Activated T-cell treated with anti-CD3 and anti-CD28 coated beads, Interleukin-2, amount 50 U/mL, for 24 hours (primary cell): Measurements from ENCODE around the gene ATP6V0A1.
A peak's percentile ranks its signal among the peaks of the same experiment; 100 is the strongest.

ENCODE experiments used
- DNase-seq: peaks from one replicate; pipeline ENCODE4 v3.0.0-alpha.2; 2020
- H3K27ac Mint-ChIP-seq: 2 replicates; pipeline ENCODE4 v1.8.0; 2020; ENCODE audit warnings: mild to moderate bottlenecking, mixed read lengths
- H3K27me3 Mint-ChIP-seq: 2 replicates; pipeline ENCODE4 v1.8.0; 2020; ENCODE audit warnings: mixed read lengths
- H3K36me3 Mint-ChIP-seq: 2 replicates; pipeline ENCODE4 v1.8.0; 2020; ENCODE audit warnings: low read depth, mixed read lengths
- H3K4me1 Mint-ChIP-seq: 2 replicates; pipeline ENCODE4 v1.8.0; 2020; ENCODE audit warnings: low read depth, mixed read lengths
- H3K4me3 Mint-ChIP-seq: 2 replicates; pipeline ENCODE4 v1.8.0; 2020; ENCODE audit warnings: mild to moderate bottlenecking, moderate library complexity, mixed read lengths
- H3K9me3 Mint-ChIP-seq: 2 replicates; pipeline ENCODE4 v1.8.0; 2020; ENCODE audit warnings: mixed read lengths

The ATP6V0A1 gene

GRCh38 chr17:42513686-42514085, 55.0 kb downstream of the ATP6V0A1 start:
- no peak for DNase-seq
- H3K27ac Mint-ChIP-seq: no peak overlapping the region
- H3K4me3 Mint-ChIP-seq: no peak overlapping the region
- peaks cover 5% of the 10 kb centered on the region for H3K36me3 Mint-ChIP-seq
- no peaks in the 10 kb centered on the region for H3K27me3 Mint-ChIP-seq
- H3K4me1 Mint-ChIP-seq: peaks cover 2% of the 10 kb centered on the region
- no peaks in the 10 kb centered on the region for H3K9me3 Mint-ChIP-seq

GRCh38 chr17:42514279-42514678, 55.6 kb downstream of the ATP6V0A1 start:
- Mint-ChIP-seq H3K36me3 (peaks cover 3% of the 10 kb centered on the region), H3K27ac (no peak overlapping the region), H3K9me3 (no peaks in the 10 kb centered on the region), H3K4me1 (peaks cover 2% of the 10 kb centered on the region), H3K27me3 (no peaks in the 10 kb centered on the region), H3K4me3 (no peak overlapping the region)
- no peak for DNase-seq

GRCh38 chr17:42514867-42515266, 56.2 kb downstream of the ATP6V0A1 start:
- Mint-ChIP-seq H3K36me3 (peaks cover 3% of the 10 kb centered on the region), H3K27me3 (no peaks in the 10 kb centered on the region), H3K27ac (no peak overlapping the region), H3K9me3 (no peaks in the 10 kb centered on the region), H3K4me3 (no peak overlapping the region), H3K4me1 (peaks cover 2% of the 10 kb centered on the region)
- no peak for DNase-seq

GRCh38 chr17:42517516-42517915, 58.8 kb downstream of the ATP6V0A1 start:
- DNase-seq: peak; percentile 88
- Mint-ChIP-seq H3K27me3 (no peaks in the 10 kb centered on the region), H3K9me3 (no peaks in the 10 kb centered on the region), H3K36me3 (peaks cover 11% of the 10 kb centered on the region), H3K27ac (no peak overlapping the region), H3K4me3 (no peak overlapping the region), H3K4me1 (peaks cover 6% of the 10 kb centered on the region)

- peaks cover 12% of the 10 kb centered on the region for H3K36me3 Mint-ChIP-seq
- no peaks in the 10 kb centered on the region for H3K9me3 Mint-ChIP-seq
- H3K27ac Mint-ChIP-seq: no peak overlapping the region
These were observed 59.5 kb downstream of the ATP6V0A1 start for GRCh38 chr17:42518046-42518754.

GRCh38 chr17:42518755-42519545, 60.3 kb downstream of the ATP6V0A1 start:
- Mint-ChIP-seq H3K27ac (no peak overlapping the region), H3K4me1 (peaks cover 14% of the 10 kb centered on the region), H3K9me3 (no peaks in the 10 kb centered on the region), H3K27me3 (no peaks in the 10 kb centered on the region), H3K36me3 (peaks cover 11% of the 10 kb centered on the region), H3K4me3 (no peak overlapping the region)
- DNase-seq: no peak

More at GRCh38 chr17:42518046-42518754, 59.5 kb downstream of the ATP6V0A1 start:
- H3K4me3 Mint-ChIP-seq: no peak overlapping the region
- DNase-seq: no peak
- H3K4me1 Mint-ChIP-seq: peaks cover 8% of the 10 kb centered on the region
- no peaks in the 10 kb centered on the region for H3K27me3 Mint-ChIP-seq

GRCh38 chr17:42519546-42520491, 61.1 kb downstream of the ATP6V0A1 start:
- no peaks in the 10 kb centered on the region for H3K27me3 Mint-ChIP-seq
- peaks cover 22% of the 10 kb centered on the region for H3K4me1 Mint-ChIP-seq
- no peaks in the 10 kb centered on the region for H3K9me3 Mint-ChIP-seq
- H3K36me3 Mint-ChIP-seq: peaks cover 9% of the 10 kb centered on the region
- H3K4me3 Mint-ChIP-seq: no peak overlapping the region
- no peak for DNase-seq
- H3K27ac Mint-ChIP-seq: no peak overlapping the region

- Mint-ChIP-seq H3K36me3 (peaks cover 9% of the 10 kb centered on the region), H3K27me3 (no peaks in the 10 kb centered on the region), H3K4me1 (peaks cover 23% of the 10 kb centered on the region), H3K4me3 (no peak overlapping the region), H3K9me3 (no peaks in the 10 kb centered on the region), H3K27ac (no peak overlapping the region)
- no peak for DNase-seq
These were observed 61.9 kb downstream of the ATP6V0A1 start for GRCh38 chr17:42520540-42520951.

GRCh38 chr17:42521036-42521435, 62.4 kb downstream of the ATP6V0A1 start:
- H3K4me3 Mint-ChIP-seq: no peak overlapping the region
- no peak for DNase-seq
- H3K9me3 Mint-ChIP-seq: no peaks in the 10 kb centered on the region
- no peaks in the 10 kb centered on the region for H3K27me3 Mint-ChIP-seq
- peaks cover 9% of the 10 kb centered on the region for H3K36me3 Mint-ChIP-seq
- H3K4me1 Mint-ChIP-seq: peaks cover 23% of the 10 kb centered on the region
- no peak overlapping the region for H3K27ac Mint-ChIP-seq

GRCh38 chr17:42521666-42522262, 63.1 kb downstream of the ATP6V0A1 start:
- no peaks in the 10 kb centered on the region for H3K9me3 Mint-ChIP-seq
- no peak overlapping the region for H3K4me3 Mint-ChIP-seq
- H3K27ac Mint-ChIP-seq: no peak overlapping the region
- H3K36me3 Mint-ChIP-seq: peaks cover 9% of the 10 kb centered on the region
- peaks cover 23% of the 10 kb centered on the region for H3K4me1 Mint-ChIP-seq
- H3K27me3 Mint-ChIP-seq: no peaks in the 10 kb centered on the region
- no peak for DNase-seq

GRCh38 chr17:42522263-42522790, 63.6 kb downstream of the ATP6V0A1 start:
- no peak for DNase-seq
- Mint-ChIP-seq H3K27me3 (no peaks in the 10 kb centered on the region), H3K4me3 (no peak overlapping the region), H3K36me3 (peaks cover 9% of the 10 kb centered on the region), H3K4me1 (peaks cover 25% of the 10 kb centered on the region), H3K27ac (no peak overlapping the region), H3K9me3 (no peaks in the 10 kb centered on the region)

GRCh38 chr17:42522798-42523278, 64.2 kb downstream of the ATP6V0A1 start:
- H3K4me3 Mint-ChIP-seq: no peak overlapping the region
- H3K4me1 Mint-ChIP-seq: peaks cover 25% of the 10 kb centered on the region
- H3K27ac Mint-ChIP-seq: no peak overlapping the region
- no peaks in the 10 kb centered on the region for H3K9me3 Mint-ChIP-seq
- DNase-seq: no peak
- no peaks in the 10 kb centered on the region for H3K27me3 Mint-ChIP-seq
- peaks cover 9% of the 10 kb centered on the region for H3K36me3 Mint-ChIP-seq

GRCh38 chr17:42525221-42525620, 66.5 kb downstream of the ATP6V0A1 start:
- Mint-ChIP-seq H3K4me3 (no peak overlapping the region), H3K36me3 (peaks cover 9% of the 10 kb centered on the region), H3K27ac (no peak overlapping the region), H3K4me1 (peaks cover 39% of the 10 kb centered on the region), H3K9me3 (no peaks in the 10 kb centered on the region), H3K27me3 (no peaks in the 10 kb centered on the region)
- DNase-seq: no peak

GRCh38 chr17:42526031-42526444, 67.4 kb downstream of the ATP6V0A1 start:
- no peak overlapping the region for H3K4me3 Mint-ChIP-seq

More at GRCh38 chr17:42526031-42526444, 67.4 kb downstream of the ATP6V0A1 start:
- Mint-ChIP-seq H3K36me3 (peaks cover 9% of the 10 kb centered on the region), H3K27me3 (no peaks in the 10 kb centered on the region), H3K9me3 (no peaks in the 10 kb centered on the region), H3K27ac (no peak overlapping the region), H3K4me1 (peaks cover 45% of the 10 kb centered on the region)
- DNase-seq: no peak
